Upper lobe of left lung (tissue), 4 donors: Measurements from ENCODE around the gene BIRC6.

Experiments used
- CTCF ChIP-seq, 6 experiments: fragments of 450-650 bp in 4 of 6; fragments of 200-600 bp in 2 of 6; sonication (generic) in 2 of 6; IDR thresholded peaks; one replicate each; pipeline ENCODE4 v1.5.1; 2016 to 2019; ENCODE audit warnings: antibody characterized with exemption in 6 of 6
- EP300 ChIP-seq, 4 donors: sonication (generic); formaldehyde crosslinking; IDR thresholded peaks; one replicate each; pipeline ENCODE4 v1.5.1; 2017; ENCODE audit warnings: antibody characterized with exemption in 4 of 4, control low read depth in 2 of 4
- POLR2A ChIP-seq, 4 donors: fragments of 450-650 bp; IDR thresholded peaks; one replicate each; pipeline ENCODE4 v1.5.1; 2016 to 2017; ENCODE audit warnings: antibody characterized with exemption in 4 of 4, mild to moderate bottlenecking in 2 of 4

GRCh38 chr2:32375228-32375892 is 18.5 kb downstream of the BIRC6 start:
- TF ChIP-seq CTCF (IDR thresholded peaks at IDR 0.05) (no peak), POLR2A (IDR thresholded peaks at IDR 0.05) (no peak), EP300 (IDR thresholded peaks at IDR 0.05) (no peak)
